ENCODE measurements around the gene LTBP1. TPM values are rescaled to one million over a fixed set of nuclear protein-coding genes. Genes with fewer than 3 reads are reported as not detected.

The LTBP1 gene
- total RNA-seq, 1 experiment from 2014 or later, result 28.5 TPM

DNA sequence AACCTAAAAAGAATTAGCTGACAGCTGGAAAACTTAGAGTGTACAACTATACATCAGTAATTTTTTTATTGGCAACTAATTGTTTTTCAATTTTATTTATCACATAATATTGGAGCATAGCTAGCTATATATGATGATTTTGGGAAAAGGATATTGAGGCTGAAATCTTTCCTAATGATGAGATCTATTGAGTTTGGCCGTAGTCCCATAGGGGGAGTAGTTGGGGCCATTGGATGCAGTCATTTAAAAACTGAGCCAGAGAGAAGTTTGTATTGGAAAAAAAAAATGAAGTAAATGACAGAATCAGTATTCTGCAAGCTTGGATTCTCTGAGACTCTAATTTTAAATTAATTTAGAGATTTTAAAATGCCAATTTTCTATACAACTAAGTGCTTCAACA lies 179.8 kb downstream of the LTBP1 start:
- H3K27me3 Mint-ChIP-seq (ENCODE audit: low read depth), result no peaks in the 10 kb centered on the region

More for the DNA sequence above, 179.8 kb downstream of the LTBP1 start:
- Histone ChIP-seq H3K4me1 (ENCODE audit: insufficient read depth, low read length) (no peaks in the 10 kb centered on the region), H3K79me2 (ENCODE audit: insufficient read depth, low read length) (no peaks in the 10 kb centered on the region), H3T11ph (ENCODE audit: low read length) (no peak overlapping the region), H3K23ac (ENCODE audit: insufficient read length, low read depth, low read length) (no peak overlapping the region), H3K4ac (ENCODE audit: low read depth, low read length) (no peak overlapping the region), H3K23me2 (ENCODE audit: insufficient read length, low read depth, low read length, poor library complexity, severe bottlenecking) (no peaks in the 10 kb centered on the region), H4K20me1 (ENCODE audit: control insufficient read depth, insufficient read depth, insufficient read length) (no peaks in the 10 kb centered on the region), H2BK120ac (ENCODE audit: low read depth, low read length, poor library complexity, severe bottlenecking) (no peak overlapping the region), H2BK12ac (ENCODE audit: insufficient read length, low read depth, low read length) (no peak overlapping the region), H2AK5ac (ENCODE audit: insufficient read length, low read length) (no peak overlapping the region), H2BK15ac (ENCODE audit: low read depth, low read length) (no peak overlapping the region), H4K8ac (replicated peaks; ENCODE audit: insufficient read length, low read depth, low read length) (no peak overlapping the region), H3K18ac (ENCODE audit: insufficient read length, low read depth, low read length) (no peak overlapping the region), H4K5ac (ENCODE audit: insufficient read length, low read depth, low read length) (no peak overlapping the region), H2BK5ac (ENCODE audit: insufficient read length, low read length) (no peak overlapping the region), H3K9me3 (ENCODE audit: control insufficient read depth, low read depth, low read length) (no peaks in the 10 kb centered on the region), H2AFZ (ENCODE audit: low read length) (no peak overlapping the region), H3K4me2 (ENCODE audit: insufficient read depth, insufficient read length, low read length) (no peak overlapping the region), H3K14ac (ENCODE audit: insufficient read depth, low read length) (no peak overlapping the region), H3K9ac (ENCODE audit: extremely low read depth, insufficient read length, low read length) (no peak overlapping the region), H3K27ac (ENCODE audit: insufficient read length, low read depth, low read length) (no peak overlapping the region), H3K56ac (ENCODE audit: insufficient read length, low read depth, low read length) (no peak overlapping the region), H3K27me3 (ENCODE audit: insufficient read depth, low read length) (no peaks in the 10 kb centered on the region), H4K91ac (ENCODE audit: insufficient read length, low read depth, low read length) (no peak overlapping the region), H3K79me1 (ENCODE audit: insufficient read depth, low read depth, low read length, poor library complexity, severe bottlenecking) (no peaks in the 10 kb centered on the region), H2BK20ac (ENCODE audit: low read depth, low read length, poor library complexity, severe bottlenecking) (no peak overlapping the region)
- TF ChIP-seq, protein P1, sequence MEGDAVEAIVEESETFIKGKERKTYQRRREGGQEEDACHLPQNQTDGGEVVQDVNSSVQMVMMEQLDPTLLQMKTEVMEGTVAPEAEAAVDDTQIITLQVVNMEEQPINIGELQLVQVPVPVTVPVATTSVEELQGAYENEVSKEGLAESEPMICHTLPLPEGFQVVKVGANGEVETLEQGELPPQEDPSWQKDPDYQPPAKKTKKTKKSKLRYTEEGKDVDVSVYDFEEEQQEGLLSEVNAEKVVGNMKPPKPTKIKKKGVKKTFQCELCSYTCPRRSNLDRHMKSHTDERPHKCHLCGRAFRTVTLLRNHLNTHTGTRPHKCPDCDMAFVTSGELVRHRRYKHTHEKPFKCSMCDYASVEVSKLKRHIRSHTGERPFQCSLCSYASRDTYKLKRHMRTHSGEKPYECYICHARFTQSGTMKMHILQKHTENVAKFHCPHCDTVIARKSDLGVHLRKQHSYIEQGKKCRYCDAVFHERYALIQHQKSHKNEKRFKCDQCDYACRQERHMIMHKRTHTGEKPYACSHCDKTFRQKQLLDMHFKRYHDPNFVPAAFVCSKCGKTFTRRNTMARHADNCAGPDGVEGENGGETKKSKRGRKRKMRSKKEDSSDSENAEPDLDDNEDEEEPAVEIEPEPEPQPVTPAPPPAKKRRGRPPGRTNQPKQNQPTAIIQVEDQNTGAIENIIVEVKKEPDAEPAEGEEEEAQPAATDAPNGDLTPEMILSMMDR (conservative IDR thresholded peaks at IDR 0.05), result peak; percentile 63
- peaks cover 0 to 2% (median 0%) of the 10 kb centered on the region in 3 experiments; a peak in 1 of 7 replicates for H3K36me3 Mint-ChIP-seq (ENCODE audit: insufficient read depth in 1 of 3, low read depth in 3 of 3)
- no peaks in the 10 kb centered on the region for H3K9me3 Mint-ChIP-seq
- no CpG with 5 or more reads among the region's 1 CpG for WGBS (ENCODE audit: extremely low coverage, insufficient read length, low lambda C conversion rate)
- no peak for DNase-seq
- H3K27ac Mint-ChIP-seq, result no peak overlapping the region
- H3K4me3 Mint-ChIP-seq, result no peak overlapping the region
- H3K4me1 Mint-ChIP-seq, result no peaks in the 10 kb centered on the region
